ENCODE results near the gene ZNF536.

The ZNF536 gene

DNA sequence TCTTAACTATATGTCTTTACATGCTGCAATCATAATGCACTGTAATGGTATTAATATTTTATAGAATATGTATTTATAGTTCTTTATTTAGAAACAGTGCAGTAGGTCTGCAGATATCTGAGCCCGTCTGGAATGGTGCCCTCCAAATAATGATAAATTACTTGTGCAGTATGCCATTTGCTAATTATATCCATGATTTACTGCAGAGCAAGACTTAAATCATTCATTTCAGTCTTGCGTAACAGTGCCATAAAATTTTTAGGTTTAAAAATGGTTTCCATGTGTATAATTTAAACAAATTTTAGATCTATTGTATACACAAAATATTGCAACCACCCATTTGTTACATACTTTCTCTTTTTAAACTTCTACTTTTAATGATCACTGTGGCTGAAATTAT, 175.1 kb downstream of the ZNF536 start:
- H3K36me3 ChIP-seq (ENCODE audit: control insufficient read depth, insufficient read depth, low read length, severe bottlenecking), result no peaks in the 10 kb centered on the region
- no peaks in the 10 kb centered on the region for H3K9me3 ChIP-seq (ENCODE audit: control insufficient read depth, low read length)
- no peak overlapping the region for H3K4me3 ChIP-seq (ENCODE audit: low read length)
- H3K27me3 ChIP-seq (replicated peaks; ENCODE audit: control insufficient read depth, insufficient read depth, low read length), result no peaks in the 10 kb centered on the region
- no peak for DNase-seq (ENCODE audit: low read depth)
- no peaks in the 10 kb centered on the region for H3K4me1 ChIP-seq (ENCODE audit: control insufficient read depth, insufficient read depth, low read length)
- H3K9ac ChIP-seq (ENCODE audit: low read length), result no peak overlapping the region

DNA sequence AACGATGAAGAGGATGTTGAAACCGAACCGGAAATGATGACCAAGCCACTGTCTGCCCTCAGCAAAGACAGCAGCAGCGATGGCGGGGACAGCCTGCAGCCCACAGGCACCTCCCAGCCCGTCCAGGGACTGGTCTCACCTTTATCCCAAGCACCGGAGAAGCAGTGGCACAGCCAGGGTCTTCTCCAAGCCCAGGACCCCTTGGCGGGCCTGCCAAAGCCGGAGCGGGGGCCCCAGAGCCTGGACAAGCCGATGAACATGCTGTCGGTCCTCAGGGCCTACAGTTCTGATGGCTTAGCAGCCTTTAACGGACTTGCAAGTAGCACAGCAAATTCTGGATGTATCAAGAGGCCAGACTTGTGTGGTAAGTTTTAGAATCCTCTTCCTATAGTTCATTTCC, 177.0 kb downstream of the ZNF536 start:
- DNase-seq (ENCODE audit: low read depth), result no peak
- no peaks in the 10 kb centered on the region for H3K9me3 ChIP-seq (ENCODE audit: control insufficient read depth, low read length)
- H3K27me3 ChIP-seq (replicated peaks; ENCODE audit: control insufficient read depth, insufficient read depth, low read length), result no peaks in the 10 kb centered on the region
- no peaks in the 10 kb centered on the region for H3K36me3 ChIP-seq (ENCODE audit: control insufficient read depth, insufficient read depth, low read length, severe bottlenecking)
- H3K4me1 ChIP-seq (ENCODE audit: control insufficient read depth, insufficient read depth, low read length), result no peaks in the 10 kb centered on the region
- H3K4me3 ChIP-seq (ENCODE audit: low read length), result no peak overlapping the region
- H3K9ac ChIP-seq (ENCODE audit: low read length), result no peak overlapping the region

DNA sequence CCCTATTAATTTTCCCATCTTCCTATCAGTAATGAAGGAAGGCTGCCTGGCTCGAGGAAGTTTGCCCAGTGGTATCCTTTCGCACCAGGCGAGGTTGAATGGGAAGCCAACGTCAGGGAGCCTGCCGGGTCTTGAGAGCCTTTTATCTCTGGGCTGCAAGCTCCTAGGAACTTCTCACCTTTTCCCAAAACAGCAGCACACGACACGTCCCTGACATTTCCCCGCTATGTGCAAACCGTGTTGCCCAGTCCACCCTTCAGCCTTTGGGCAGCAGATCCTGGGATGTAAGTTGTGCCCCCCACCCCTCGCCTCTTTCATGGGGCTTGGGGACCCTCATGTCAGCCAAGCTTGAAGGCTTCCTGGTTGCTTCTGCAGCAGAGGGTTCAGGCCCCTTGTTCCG, 179.1 kb downstream of the ZNF536 start:
- DNase-seq (ENCODE audit: low read depth), result no peak
- H3K9ac ChIP-seq (ENCODE audit: low read length), result no peak overlapping the region
- H3K36me3 ChIP-seq (ENCODE audit: control insufficient read depth, insufficient read depth, low read length, severe bottlenecking), result no peaks in the 10 kb centered on the region
- H3K27me3 ChIP-seq (replicated peaks; ENCODE audit: control insufficient read depth, insufficient read depth, low read length), result peaks cover 4% of the 10 kb centered on the region
- no peaks in the 10 kb centered on the region for H3K4me1 ChIP-seq (ENCODE audit: control insufficient read depth, insufficient read depth, low read length)
- H3K9me3 ChIP-seq (ENCODE audit: control insufficient read depth, low read length), result no peaks in the 10 kb centered on the region
- no peak overlapping the region for H3K4me3 ChIP-seq (ENCODE audit: low read length)

- Histone ChIP-seq H3K9ac (ENCODE audit: low read length) (no peak overlapping the region), H3K4me1 (ENCODE audit: control insufficient read depth, insufficient read depth, low read length) (no peaks in the 10 kb centered on the region), H3K36me3 (ENCODE audit: control insufficient read depth, insufficient read depth, low read length, severe bottlenecking) (no peaks in the 10 kb centered on the region), H3K4me3 (ENCODE audit: low read length) (no peak overlapping the region), H3K27me3 (replicated peaks; ENCODE audit: control insufficient read depth, insufficient read depth, low read length) (peaks cover 12% of the 10 kb centered on the region), H3K9me3 (ENCODE audit: control insufficient read depth, low read length) (no peaks in the 10 kb centered on the region)
- no peak for DNase-seq (ENCODE audit: low read depth)
These were observed 180.4 kb downstream of the ZNF536 start for GRCh38 chr19:30552593-30552992.

GRCh38 chr19:30555075-30555790, 183.0 kb downstream of the ZNF536 start:
- H3K4me1 ChIP-seq (ENCODE audit: control insufficient read depth, insufficient read depth, low read length), result no peaks in the 10 kb centered on the region
- DNase-seq (ENCODE audit: low read depth), result no peak
- peaks cover 16% of the 10 kb centered on the region for H3K27me3 ChIP-seq (replicated peaks; ENCODE audit: control insufficient read depth, insufficient read depth, low read length)

DNA sequence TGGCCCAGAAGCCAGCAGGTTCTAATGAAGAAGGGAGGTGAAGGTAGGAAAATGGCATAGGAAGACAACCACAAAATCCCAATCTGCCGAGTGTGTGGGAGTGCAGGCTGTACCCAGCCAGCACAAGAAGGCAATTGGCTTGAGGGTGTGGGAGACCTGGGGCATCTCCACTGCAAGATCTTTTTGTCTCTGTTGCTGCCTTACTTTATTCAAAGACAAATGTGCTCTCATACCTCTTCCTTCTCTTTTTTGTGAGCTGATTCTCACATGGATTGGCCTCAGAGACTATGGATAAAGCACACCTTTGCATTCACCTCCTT, 183.6 kb downstream of the ZNF536 start:
- Histone ChIP-seq H3K9me3 (ENCODE audit: control insufficient read depth, low read length) (no peaks in the 10 kb centered on the region), H3K4me3 (ENCODE audit: low read length) (no peak overlapping the region), H3K9ac (ENCODE audit: low read length) (no peak overlapping the region), H3K27me3 (replicated peaks; ENCODE audit: control insufficient read depth, insufficient read depth, low read length) (peaks cover 16% of the 10 kb centered on the region), H3K4me1 (ENCODE audit: control insufficient read depth, insufficient read depth, low read length) (no peaks in the 10 kb centered on the region), H3K36me3 (ENCODE audit: control insufficient read depth, insufficient read depth, low read length, severe bottlenecking) (no peaks in the 10 kb centered on the region)
- DNase-seq (ENCODE audit: low read depth), result no peak

More at GRCh38 chr19:30555075-30555790, 183.0 kb downstream of the ZNF536 start:
- Histone ChIP-seq H3K9ac (ENCODE audit: low read length) (no peak overlapping the region), H3K9me3 (ENCODE audit: control insufficient read depth, low read length) (no peaks in the 10 kb centered on the region), H3K4me3 (ENCODE audit: low read length) (no peak overlapping the region), H3K36me3 (ENCODE audit: control insufficient read depth, insufficient read depth, low read length, severe bottlenecking) (no peaks in the 10 kb centered on the region)

GRCh38 chr19:30556230-30556711, 184.1 kb downstream of the ZNF536 start:
- no peak for DNase-seq (ENCODE audit: low read depth)

GRCh38 chr19:30557212-30557611, 185.0 kb downstream of the ZNF536 start:
- H3K4me3 ChIP-seq (ENCODE audit: low read length), result no peak overlapping the region
- no peak overlapping the region for H3K9ac ChIP-seq (ENCODE audit: low read length)
- H3K9me3 ChIP-seq (ENCODE audit: control insufficient read depth, low read length), result no peaks in the 10 kb centered on the region
- no peak for DNase-seq (ENCODE audit: low read depth)
- H3K27me3 ChIP-seq (replicated peaks; ENCODE audit: control insufficient read depth, insufficient read depth, low read length), result peaks cover 16% of the 10 kb centered on the region
- H3K36me3 ChIP-seq (ENCODE audit: control insufficient read depth, insufficient read depth, low read length, severe bottlenecking), result no peaks in the 10 kb centered on the region
- H3K4me1 ChIP-seq (ENCODE audit: control insufficient read depth, insufficient read depth, low read length), result no peaks in the 10 kb centered on the region

More at GRCh38 chr19:30556230-30556711, 184.1 kb downstream of the ZNF536 start:
- no peak overlapping the region for H3K9ac ChIP-seq (ENCODE audit: low read length)
- H3K27me3 ChIP-seq (replicated peaks; ENCODE audit: control insufficient read depth, insufficient read depth, low read length), result peaks cover 16% of the 10 kb centered on the region
- H3K4me3 ChIP-seq (ENCODE audit: low read length), result no peak overlapping the region
- no peaks in the 10 kb centered on the region for H3K36me3 ChIP-seq (ENCODE audit: control insufficient read depth, insufficient read depth, low read length, severe bottlenecking)
- H3K4me1 ChIP-seq (ENCODE audit: control insufficient read depth, insufficient read depth, low read length), result no peaks in the 10 kb centered on the region
- H3K9me3 ChIP-seq (ENCODE audit: control insufficient read depth, low read length), result no peaks in the 10 kb centered on the region

- Histone ChIP-seq H3K4me3 (ENCODE audit: low read length) (no peak overlapping the region), H3K36me3 (ENCODE audit: control insufficient read depth, insufficient read depth, low read length, severe bottlenecking) (no peaks in the 10 kb centered on the region), H3K4me1 (ENCODE audit: control insufficient read depth, insufficient read depth, low read length) (no peaks in the 10 kb centered on the region), H3K9me3 (ENCODE audit: control insufficient read depth, low read length) (no peaks in the 10 kb centered on the region), H3K27me3 (replicated peaks; ENCODE audit: control insufficient read depth, insufficient read depth, low read length) (peaks cover 16% of the 10 kb centered on the region), H3K9ac (ENCODE audit: low read length) (no peak overlapping the region)
- no peak for DNase-seq (ENCODE audit: low read depth)
These were observed 185.9 kb downstream of the ZNF536 start for GRCh38 chr19:30557927-30558557.

- no peaks in the 10 kb centered on the region for H3K9me3 ChIP-seq (ENCODE audit: control insufficient read depth, low read length)
- H3K36me3 ChIP-seq (ENCODE audit: control insufficient read depth, insufficient read depth, low read length, severe bottlenecking), result no peaks in the 10 kb centered on the region
- no peaks in the 10 kb centered on the region for H3K4me1 ChIP-seq (ENCODE audit: control insufficient read depth, insufficient read depth, low read length)
- H3K9ac ChIP-seq (ENCODE audit: low read length), result no peak overlapping the region
- no peak for DNase-seq (ENCODE audit: low read depth)
- peaks cover 16% of the 10 kb centered on the region for H3K27me3 ChIP-seq (replicated peaks; ENCODE audit: control insufficient read depth, insufficient read depth, low read length)
- H3K4me3 ChIP-seq (ENCODE audit: low read length), result no peak overlapping the region
These were observed 186.6 kb downstream of the ZNF536 start for GRCh38 chr19:30558793-30559192.

DNA sequence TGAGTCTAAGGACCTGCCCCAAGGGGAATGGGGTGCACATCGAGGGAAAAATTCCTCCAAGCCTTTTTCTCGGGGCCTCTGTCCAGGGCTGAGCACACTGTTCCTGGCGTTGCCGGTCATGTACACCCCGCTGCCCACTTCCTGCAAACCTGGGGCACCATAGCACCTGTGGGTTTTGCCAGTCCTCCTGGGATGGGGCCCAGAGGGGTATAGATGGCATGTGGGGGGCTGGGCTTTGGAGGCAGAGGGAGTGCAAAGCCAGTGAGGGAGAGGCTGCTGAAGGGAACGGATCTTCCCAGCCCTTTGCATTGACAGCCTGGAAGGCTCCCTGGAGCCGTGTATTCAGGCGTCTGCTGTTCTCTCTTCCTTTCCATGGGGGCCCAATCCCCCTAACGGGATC, 187.3 kb downstream of the ZNF536 start:
- Histone ChIP-seq H3K36me3 (ENCODE audit: control insufficient read depth, insufficient read depth, low read length, severe bottlenecking) (no peaks in the 10 kb centered on the region), H3K4me1 (ENCODE audit: control insufficient read depth, insufficient read depth, low read length) (no peaks in the 10 kb centered on the region), H3K4me3 (ENCODE audit: low read length) (no peak overlapping the region)

More for the DNA sequence above, 187.3 kb downstream of the ZNF536 start:
- no peak for DNase-seq (ENCODE audit: low read depth)
- Histone ChIP-seq H3K27me3 (replicated peaks; ENCODE audit: control insufficient read depth, insufficient read depth, low read length) (peaks cover 16% of the 10 kb centered on the region), H3K9me3 (ENCODE audit: control insufficient read depth, low read length) (no peaks in the 10 kb centered on the region), H3K9ac (ENCODE audit: low read length) (no peak overlapping the region)

Data from adipocyte (in vitro differentiated cells).